Liver (tissue), 9 donors: ENCODE measurements around the gene MAD2L2. TPM values are rescaled to one million over a fixed set of nuclear protein-coding genes. Genes with fewer than 3 reads are reported as not detected.

Experiments
- DNase-seq: peaks from one replicate; pipeline ENCODE4 v3.0.0-alpha.2; 2017; ENCODE audit warnings: low spot score
- H3K27ac ChIP-seq, 2 donors: one replicate each; pipeline ENCODE4 v1.7.0; 2013; ENCODE audit warnings: inconsistent platforms in 2 of 2, low read length in 2 of 2, control low read depth in 1 of 2, low read depth in 1 of 2, mild to moderate bottlenecking in 1 of 2
- H3K27me3 ChIP-seq, 4 donors: one replicate each; pipeline versions ENCODE4 v1.6.1 to v1.7.0; 2013; ENCODE audit warnings: low read length in 3 of 4, inconsistent platforms in 1 of 4, mild to moderate bottlenecking in 1 of 4, moderate library complexity in 1 of 4; ENCODE audit not compliant: control insufficient read depth in 4 of 4, insufficient read depth in 4 of 4
- H3K36me3 ChIP-seq, 4 donors: one replicate each; pipeline versions ENCODE4 v1.6.1 to v1.7.0; 2013; ENCODE audit warnings: low read length in 3 of 4, mild to moderate bottlenecking in 3 of 4, low read depth in 1 of 4, moderate library complexity in 1 of 4; ENCODE audit not compliant: control insufficient read depth in 4 of 4, insufficient read depth in 3 of 4
- H3K4me1 ChIP-seq, 4 donors: one replicate each; pipeline versions ENCODE4 v1.6.1 to v1.7.0; 2013; ENCODE audit warnings: low read length in 3 of 4, mild to moderate bottlenecking in 3 of 4, moderate library complexity in 1 of 4; ENCODE audit not compliant: control insufficient read depth in 4 of 4, insufficient read depth in 4 of 4
- H3K4me3 ChIP-seq, 3 donors: one replicate each; pipeline versions ENCODE4 v1.6.1 to v1.7.0; 2013; ENCODE audit warnings: low read length in 3 of 3, control low read depth in 1 of 3, low read depth in 1 of 3, mild to moderate bottlenecking in 1 of 3
- H3K9ac ChIP-seq, 2 donors: one replicate each; pipeline ENCODE4 v1.7.0; 2013; ENCODE audit warnings: low read length in 2 of 2, mild to moderate bottlenecking in 2 of 2, moderate library complexity in 2 of 2, control low read depth in 1 of 2, low read depth in 1 of 2
- H3K9me3 ChIP-seq, 4 donors: one replicate each; pipeline versions ENCODE4 v1.6.1 to v1.7.0; 2013; ENCODE audit warnings: low read length in 3 of 4; ENCODE audit not compliant: control insufficient read depth in 4 of 4
- ATF3 ChIP-seq: IDR thresholded peaks from 2 replicates; pipeline ENCODE4 v1.6.1; 2016; ENCODE audit warnings: antibody characterized with exemption
- CTCF ChIP-seq: fragments of 150-350 bp; IDR thresholded peaks from 2 replicates; pipeline ENCODE4 v1.5.1; 2017; ENCODE audit warnings: improper control_type of control experiment, low read depth, low read length; ENCODE audit not compliant: missing input control
- EGR1 ChIP-seq, 2 donors: IDR thresholded peaks; 2 replicates each; pipeline ENCODE4 v1.6.1; 2016 to 2018; ENCODE audit warnings: antibody characterized with exemption in 2 of 2, low read depth in 2 of 2
- FOXA1 ChIP-seq: IDR thresholded peaks from 2 replicates; pipeline ENCODE4 v1.6.1; 2016; ENCODE audit warnings: antibody characterized with exemption
- FOXA2 ChIP-seq: IDR thresholded peaks from 2 replicates; pipeline ENCODE4 v1.6.1; 2016; ENCODE audit warnings: antibody characterized with exemption
- GABPA ChIP-seq, 2 donors: IDR thresholded peaks in 1 of 2; conservative IDR thresholded peaks in 1 of 2; 2 replicates each; pipeline ENCODE4 v1.6.1; 2016; ENCODE audit warnings: antibody characterized with exemption in 2 of 2, mild to moderate bottlenecking in 1 of 2, moderate library complexity in 1 of 2
- HNF4A ChIP-seq, 2 donors: conservative IDR thresholded peaks; 2 replicates each; pipeline ENCODE4 v1.6.1; 2016; ENCODE audit warnings: antibody characterized with exemption in 2 of 2, mild to moderate bottlenecking in 2 of 2
- HNF4G ChIP-seq: IDR thresholded peaks from 2 replicates; pipeline ENCODE4 v1.6.1; 2016; ENCODE audit warnings: antibody characterized with exemption
- JUND ChIP-seq, 2 donors: IDR thresholded peaks; 2 replicates each; pipeline ENCODE4 v1.6.1; 2016; ENCODE audit warnings: antibody characterized with exemption in 2 of 2
- NR2F2 ChIP-seq: IDR thresholded peaks from 2 replicates; pipeline ENCODE4 v1.6.1; 2016; ENCODE audit warnings: antibody characterized with exemption
- RAD21 ChIP-seq, 2 donors: IDR thresholded peaks; 2 replicates each; pipeline ENCODE4 v1.6.1; 2016; ENCODE audit warnings: antibody characterized with exemption in 2 of 2, mild to moderate bottlenecking in 2 of 2
- REST ChIP-seq: IDR thresholded peaks from 2 replicates; pipeline ENCODE4 v1.6.1; 2016; ENCODE audit warnings: antibody characterized with exemption, mild to moderate bottlenecking
- SP1 ChIP-seq: IDR thresholded peaks from 2 replicates; pipeline ENCODE4 v1.6.1; 2018; ENCODE audit warnings: antibody characterized with exemption, mild to moderate bottlenecking
- TAF1 ChIP-seq: conservative IDR thresholded peaks from 2 replicates; pipeline ENCODE4 v1.6.1; 2016; ENCODE audit warnings: antibody characterized with exemption, mild to moderate bottlenecking
- YY1 ChIP-seq: IDR thresholded peaks from 2 replicates; pipeline ENCODE4 v1.6.1; 2016; ENCODE audit warnings: antibody characterized with exemption, mild to moderate bottlenecking
- ZBTB33 ChIP-seq: IDR thresholded peaks from 2 replicates; pipeline ENCODE4 v1.6.1; 2016; ENCODE audit warnings: antibody characterized with exemption
- WGBS: extraction: QIAGEN DNeasy Blood & Tissue Kit; methylation state at CpG from one replicate; pipeline ENCODE4 v1.1.7; 2013; 5-methylcytosine and 5-hydroxymethylcytosine counted together
- polyA plus RNA-seq, 2 donors: library from polyadenylated mRNA; stranded (reverse) in 1 of 2; unstranded in 1 of 2; fragments of 200-250 nt in 1 of 2; fragments of >200 nt in 1 of 2; fragmentation: Nextera tagmentation in 1 of 2; extraction: Ambion mirVana in 1 of 2; gene quantifications; one replicate each; pipeline versions ENCODE4 v1.2.1 to v1.2.3, GENCODE V29; 2013 to 2015
- total RNA-seq, 2 donors: library from RNA; depleted of rRNA; stranded (reverse); fragments of >200 nt; gene quantifications; one replicate each; pipeline ENCODE4 v1.2.3, GENCODE V29; 2014
- donor health status: healthy.
- donor health status: healthy.
- donor health status: healthy.
- donor health status: healthy.
- donor health status: healthy.

Gene MAD2L2
- total and polyA plus RNA-seq, 4 donors, result 17.5 to 43.1 (median 31.9) TPM

GRCh38 chr1:11653861-11654136, 27.1 kb downstream of the MAD2L2 start:
- DNase-seq, result no peak
- Histone ChIP-seq H3K9me3 (no peaks in the 10 kb centered on the region), H3K9ac (no peak overlapping the region), H3K27me3 (no peaks in the 10 kb centered on the region), H3K4me1 (peaks cover 2 to 34% (median 25%) of the 10 kb centered on the region in 4 donors), H3K36me3 (no peaks in the 10 kb centered on the region), H3K27ac (no peak overlapping the region), H3K4me3 (no peak overlapping the region)
- 84% methylated on average over 7 of the region's 7 CpGs for WGBS
- TF ChIP-seq JUND (IDR thresholded peaks at IDR 0.05), result no peak
- TF ChIP-seq YY1, result no peak

GRCh38 chr1:11653101-11653860, 27.7 kb downstream of the MAD2L2 start:
- no peak for TF ChIP-seq EGR1 (IDR thresholded peaks at IDR 0.05; ENCODE audit: low read depth in 2 of 2)
- TF ChIP-seq FOXA2, result no peak
- no peak for TF ChIP-seq SP1
- TF ChIP-seq GABPA (IDR thresholded peaks at IDR 0.05 in 1 of 2, conservative IDR thresholded peaks at IDR 0.05 in 1 of 2), result no peak
- TF ChIP-seq FOXA1, result no peak
- no peak for TF ChIP-seq REST
- TF ChIP-seq RAD21 (IDR thresholded peaks at IDR 0.05), result no peak
- no peak for TF ChIP-seq ATF3
- TF ChIP-seq ZBTB33, result no peak
- no peak for TF ChIP-seq HNF4A (conservative IDR thresholded peaks at IDR 0.05)
- 79% methylated on average over 17 of the region's 17 CpGs for WGBS
- H3K27ac ChIP-seq, result no peak overlapping the region
- H3K36me3 ChIP-seq, result no peaks in the 10 kb centered on the region
- H3K9ac ChIP-seq, result no peak overlapping the region
- no peak for DNase-seq
- no peaks in the 10 kb centered on the region for H3K9me3 ChIP-seq
- H3K4me1 ChIP-seq, result peaks cover 7 to 39% (median 30%) of the 10 kb centered on the region in 4 donors
- no peaks in the 10 kb centered on the region for H3K27me3 ChIP-seq
- no peak overlapping the region for H3K4me3 ChIP-seq

- no peak for DNase-seq
- H3K9me3 ChIP-seq, result no peaks in the 10 kb centered on the region
- 94% methylated on average over 11 of the region's 11 CpGs for WGBS
- no peak overlapping the region for H3K4me3 ChIP-seq
- peaks cover 7 to 44% (median 34%) of the 10 kb centered on the region in 4 donors for H3K4me1 ChIP-seq
- no peak overlapping the region for H3K27ac ChIP-seq
- H3K36me3 ChIP-seq, result no peaks in the 10 kb centered on the region
- no peak overlapping the region for H3K9ac ChIP-seq
- H3K27me3 ChIP-seq, result no peaks in the 10 kb centered on the region
- TF ChIP-seq HNF4G, result no peak
- TF ChIP-seq EGR1 (IDR thresholded peaks at IDR 0.05; ENCODE audit: low read depth in 2 of 2), result no peak
- TF ChIP-seq JUND (IDR thresholded peaks at IDR 0.05), result no peak
- no peak for TF ChIP-seq SP1
- no peak for TF ChIP-seq NR2F2
- TF ChIP-seq REST, result no peak
- TF ChIP-seq TAF1, result no peak
- TF ChIP-seq FOXA1, result no peak
- TF ChIP-seq YY1, result no peak
- no peak for TF ChIP-seq CTCF
Observed at GRCh38 chr1:11652203-11652780, 28.7 kb downstream of the MAD2L2 start.
